ENCODE measurements around the gene CLINT1.

The CLINT1 gene

GRCh38 chr5:157770665-157771064, 88.3 kb downstream of the CLINT1 start:
- no peak for DNase-seq (ENCODE audit: low read depth)
- TF ChIP-seq, protein P1, sequence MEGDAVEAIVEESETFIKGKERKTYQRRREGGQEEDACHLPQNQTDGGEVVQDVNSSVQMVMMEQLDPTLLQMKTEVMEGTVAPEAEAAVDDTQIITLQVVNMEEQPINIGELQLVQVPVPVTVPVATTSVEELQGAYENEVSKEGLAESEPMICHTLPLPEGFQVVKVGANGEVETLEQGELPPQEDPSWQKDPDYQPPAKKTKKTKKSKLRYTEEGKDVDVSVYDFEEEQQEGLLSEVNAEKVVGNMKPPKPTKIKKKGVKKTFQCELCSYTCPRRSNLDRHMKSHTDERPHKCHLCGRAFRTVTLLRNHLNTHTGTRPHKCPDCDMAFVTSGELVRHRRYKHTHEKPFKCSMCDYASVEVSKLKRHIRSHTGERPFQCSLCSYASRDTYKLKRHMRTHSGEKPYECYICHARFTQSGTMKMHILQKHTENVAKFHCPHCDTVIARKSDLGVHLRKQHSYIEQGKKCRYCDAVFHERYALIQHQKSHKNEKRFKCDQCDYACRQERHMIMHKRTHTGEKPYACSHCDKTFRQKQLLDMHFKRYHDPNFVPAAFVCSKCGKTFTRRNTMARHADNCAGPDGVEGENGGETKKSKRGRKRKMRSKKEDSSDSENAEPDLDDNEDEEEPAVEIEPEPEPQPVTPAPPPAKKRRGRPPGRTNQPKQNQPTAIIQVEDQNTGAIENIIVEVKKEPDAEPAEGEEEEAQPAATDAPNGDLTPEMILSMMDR (conservative IDR thresholded peaks at IDR 0.05; ENCODE audit: low read depth, low read length) = no peak
- no peak overlapping the region for H3K4me3 ChIP-seq (ENCODE audit: low read length)

DNA sequence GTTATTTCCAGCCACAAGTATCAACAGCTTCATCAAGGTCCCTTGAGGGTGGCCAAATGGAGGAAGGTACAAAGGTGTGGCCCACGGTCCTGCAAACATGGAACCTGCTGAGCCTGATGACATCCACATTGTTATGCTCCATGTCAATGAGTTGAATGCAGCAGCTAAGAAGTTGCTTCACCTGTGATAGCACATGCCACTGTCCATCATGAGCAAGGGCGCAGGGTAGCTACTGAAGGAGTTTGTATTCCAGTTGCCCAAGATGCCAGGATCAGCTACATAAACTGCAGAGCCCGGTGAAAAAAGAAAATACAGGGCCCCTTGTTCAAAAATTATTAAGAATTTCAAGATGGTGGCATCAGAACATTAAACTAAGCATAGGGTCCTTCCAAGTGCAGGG, 91.3 kb downstream of the CLINT1 start:
- no peak overlapping the region for H3K4me3 ChIP-seq (ENCODE audit: low read length)
- TF ChIP-seq, protein P1 (conservative IDR thresholded peaks at IDR 0.05; ENCODE audit: low read depth, low read length) = no peak
- no peak for DNase-seq (ENCODE audit: low read depth)

DNA sequence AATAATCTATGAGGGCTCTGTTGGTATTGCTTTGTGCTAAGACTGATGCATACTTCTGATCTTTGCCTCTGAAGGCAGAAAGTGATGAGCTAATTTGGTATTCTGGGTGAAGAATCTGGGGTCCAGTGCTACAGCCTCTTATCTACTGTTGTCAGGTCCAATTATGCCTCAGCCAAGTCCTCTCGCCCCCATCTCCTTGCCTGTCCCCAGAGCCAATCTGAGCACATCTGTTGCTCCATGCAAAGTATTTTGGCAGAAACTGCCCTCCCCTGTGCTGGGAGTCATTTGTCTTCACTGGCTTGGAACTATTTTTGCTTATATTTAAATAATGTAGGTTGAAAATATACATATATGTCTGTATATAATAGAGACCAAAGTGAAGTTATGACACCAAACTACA, 92.0 kb downstream of the CLINT1 start:
- TF ChIP-seq, protein P1 (conservative IDR thresholded peaks at IDR 0.05; ENCODE audit: low read depth, low read length) = no peak
- no peak for DNase-seq (ENCODE audit: low read depth)

DNA sequence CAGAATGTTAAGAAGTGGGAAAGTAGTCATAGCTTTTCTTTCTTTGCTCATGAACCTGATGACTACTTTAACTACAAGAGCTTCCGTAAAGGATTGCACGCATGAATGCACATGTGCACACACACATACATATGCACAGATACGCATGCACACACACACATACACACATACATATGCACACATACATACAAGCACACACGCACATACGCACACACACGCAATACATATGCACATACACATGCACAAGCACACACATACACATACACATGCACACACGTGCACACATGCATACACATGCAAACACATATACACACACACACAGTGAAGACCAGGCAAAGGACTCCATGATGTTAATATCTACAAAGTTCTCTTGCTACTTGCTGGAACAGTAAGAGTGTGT, 92.5 kb downstream of the CLINT1 start:
- no peak for DNase-seq (ENCODE audit: low read depth)
- TF ChIP-seq, protein P1 (conservative IDR thresholded peaks at IDR 0.05; ENCODE audit: low read depth, low read length) = no peak
- H3K4me3 ChIP-seq (ENCODE audit: low read length) = no peak overlapping the region

More for the DNA sequence above, 92.0 kb downstream of the CLINT1 start:
- H3K4me3 ChIP-seq (ENCODE audit: low read length) = no peak overlapping the region

- DNase-seq (ENCODE audit: low read depth) = no peak
- H3K4me3 ChIP-seq (ENCODE audit: low read length) = no peak overlapping the region
- TF ChIP-seq, protein P1 (conservative IDR thresholded peaks at IDR 0.05; ENCODE audit: low read depth, low read length) = no peak
Measured at GRCh38 chr5:157764531-157764930, 94.4 kb downstream of the CLINT1 start.

DNA sequence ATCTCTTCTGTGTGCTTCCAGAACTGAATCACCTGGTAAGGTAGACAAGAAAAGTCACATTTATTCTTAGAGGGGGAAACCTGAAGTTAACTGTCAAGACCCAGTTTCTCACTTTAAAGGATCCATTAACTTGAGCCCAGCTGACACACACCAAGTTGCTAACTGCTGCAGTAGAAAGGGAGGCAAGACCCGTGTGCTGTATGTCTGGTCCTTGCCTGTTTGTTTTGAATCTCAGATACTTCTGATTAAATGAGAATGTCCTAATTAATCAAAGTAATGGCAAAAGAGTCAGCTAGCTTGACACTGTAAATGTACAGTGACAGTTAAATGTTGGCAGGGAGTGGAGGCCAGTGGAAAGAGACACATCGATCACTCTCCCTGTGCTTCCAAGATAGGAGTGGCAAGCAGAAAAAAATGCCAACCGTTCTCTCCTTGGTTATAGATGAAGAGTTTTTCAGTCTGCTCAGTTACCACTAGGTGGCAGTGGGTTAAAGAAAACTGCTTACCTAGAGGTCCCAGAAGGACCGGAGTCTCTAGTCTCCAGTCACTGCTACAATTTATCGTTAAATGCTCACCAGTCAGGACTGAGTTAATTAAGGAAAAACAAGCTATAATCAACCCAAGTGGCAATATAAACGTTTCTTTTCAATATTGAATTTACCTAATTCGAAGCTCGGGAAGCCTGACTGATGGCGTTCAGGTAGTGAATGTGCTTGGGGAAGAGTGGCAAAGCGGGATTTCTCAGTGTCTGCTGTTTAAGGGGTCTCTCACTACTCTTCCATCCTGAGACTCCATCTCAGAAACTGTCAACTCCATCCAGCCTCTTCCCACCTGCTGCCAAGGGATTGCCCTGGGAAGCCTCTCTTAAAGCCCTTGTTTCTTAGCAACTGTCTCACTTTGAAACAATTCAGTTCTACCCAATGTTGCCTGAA, 97.0 kb downstream of the CLINT1 start:
- H3K4me3 ChIP-seq (ENCODE audit: low read length) = no peak overlapping the region
- TF ChIP-seq, protein P1 (conservative IDR thresholded peaks at IDR 0.05; ENCODE audit: low read depth, low read length) = peak; percentile 82
- peak; percentile 40 for DNase-seq (ENCODE audit: low read depth)

GRCh38 chr5:157758706-157759105, 100.2 kb downstream of the CLINT1 start:
- TF ChIP-seq, protein P1 (conservative IDR thresholded peaks at IDR 0.05; ENCODE audit: low read depth, low read length) = no peak
- H3K4me3 ChIP-seq (ENCODE audit: low read length) = no peak overlapping the region
- DNase-seq (ENCODE audit: low read depth) = no peak

Measured in retinal pigment epithelial cell (primary cell).